Liver (tissue), 3 donors: Measurements from ENCODE around the gene SYT2.

ENCODE experiments used
- FOXA2 ChIP-seq: IDR thresholded peaks from 2 replicates; pipeline ENCODE4 v1.6.1; 2016; ENCODE audit warnings: antibody characterized with exemption
- GABPA ChIP-seq, 2 donors: IDR thresholded peaks in 1 of 2; conservative IDR thresholded peaks in 1 of 2; 2 replicates each; pipeline ENCODE4 v1.6.1; 2016; ENCODE audit warnings: antibody characterized with exemption in 2 of 2, mild to moderate bottlenecking in 1 of 2, moderate library complexity in 1 of 2
- RAD21 ChIP-seq, 2 donors: IDR thresholded peaks; 2 replicates each; pipeline ENCODE4 v1.6.1; 2016; ENCODE audit warnings: antibody characterized with exemption in 2 of 2, mild to moderate bottlenecking in 2 of 2
- RXRA ChIP-seq, 2 donors: IDR thresholded peaks; 2 replicates each; pipeline ENCODE4 v1.6.1; 2017 to 2018; ENCODE audit warnings: antibody characterized with exemption in 2 of 2, mild to moderate bottlenecking in 1 of 2
- SP1 ChIP-seq: IDR thresholded peaks from 2 replicates; pipeline ENCODE4 v1.6.1; 2018; ENCODE audit warnings: antibody characterized with exemption, mild to moderate bottlenecking
- TAF1 ChIP-seq: conservative IDR thresholded peaks from 2 replicates; pipeline ENCODE4 v1.6.1; 2016; ENCODE audit warnings: antibody characterized with exemption, mild to moderate bottlenecking
- YY1 ChIP-seq: IDR thresholded peaks from 2 replicates; pipeline ENCODE4 v1.6.1; 2016; ENCODE audit warnings: antibody characterized with exemption, mild to moderate bottlenecking
- TF ChIP-seq, protein P1 (sequence below): fragments of 150-350 bp; IDR thresholded peaks from 2 replicates; pipeline ENCODE4 v1.5.1; 2017; ENCODE audit warnings: improper control_type of control experiment, low read depth, low read length; ENCODE audit not compliant: missing input control
- TF ChIP-seq, protein P2 (sequence below): IDR thresholded peaks from 2 replicates; pipeline ENCODE4 v1.6.1; 2016; ENCODE audit warnings: antibody characterized with exemption
- TF ChIP-seq, protein P3 (sequence below): IDR thresholded peaks from 2 replicates; pipeline ENCODE4 v1.6.1; 2016; ENCODE audit warnings: antibody characterized with exemption
- TF ChIP-seq, protein P4 (sequence below): IDR thresholded peaks from 2 replicates; pipeline ENCODE4 v1.6.1; 2016; ENCODE audit warnings: antibody characterized with exemption
- donor health status: healthy.
- donor health status: healthy.

DNA sequence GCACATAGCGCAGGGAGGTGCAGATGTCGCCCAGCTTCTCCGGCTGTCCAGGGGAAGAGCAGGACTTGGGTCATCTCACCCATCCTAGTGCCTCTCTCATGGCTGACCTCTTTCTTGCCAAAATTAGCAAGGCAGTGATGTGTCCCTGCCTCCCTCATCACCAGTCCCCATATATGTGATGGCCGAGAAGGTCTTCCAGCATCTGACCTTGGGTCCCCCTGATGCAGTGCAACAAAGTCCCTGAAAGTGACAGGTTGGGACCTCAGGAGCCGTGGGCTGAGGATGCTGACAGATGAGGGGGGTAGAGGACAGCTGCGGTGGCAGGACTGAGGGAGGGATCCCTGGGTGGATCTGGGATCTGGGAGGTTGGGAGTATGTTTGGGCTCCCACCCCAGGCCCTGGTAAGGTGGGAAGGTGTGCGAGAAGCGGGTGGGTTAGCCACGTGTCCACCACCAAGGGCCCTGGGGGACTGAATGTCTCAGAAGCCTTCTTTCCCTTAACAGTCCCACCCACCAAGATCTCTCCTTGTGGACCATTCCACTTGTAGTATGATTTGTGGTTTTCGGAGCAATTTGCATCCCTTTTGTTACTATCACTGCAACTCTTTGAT, 109.7 kb downstream of the SYT2 start:
- TF ChIP-seq, protein P1, sequence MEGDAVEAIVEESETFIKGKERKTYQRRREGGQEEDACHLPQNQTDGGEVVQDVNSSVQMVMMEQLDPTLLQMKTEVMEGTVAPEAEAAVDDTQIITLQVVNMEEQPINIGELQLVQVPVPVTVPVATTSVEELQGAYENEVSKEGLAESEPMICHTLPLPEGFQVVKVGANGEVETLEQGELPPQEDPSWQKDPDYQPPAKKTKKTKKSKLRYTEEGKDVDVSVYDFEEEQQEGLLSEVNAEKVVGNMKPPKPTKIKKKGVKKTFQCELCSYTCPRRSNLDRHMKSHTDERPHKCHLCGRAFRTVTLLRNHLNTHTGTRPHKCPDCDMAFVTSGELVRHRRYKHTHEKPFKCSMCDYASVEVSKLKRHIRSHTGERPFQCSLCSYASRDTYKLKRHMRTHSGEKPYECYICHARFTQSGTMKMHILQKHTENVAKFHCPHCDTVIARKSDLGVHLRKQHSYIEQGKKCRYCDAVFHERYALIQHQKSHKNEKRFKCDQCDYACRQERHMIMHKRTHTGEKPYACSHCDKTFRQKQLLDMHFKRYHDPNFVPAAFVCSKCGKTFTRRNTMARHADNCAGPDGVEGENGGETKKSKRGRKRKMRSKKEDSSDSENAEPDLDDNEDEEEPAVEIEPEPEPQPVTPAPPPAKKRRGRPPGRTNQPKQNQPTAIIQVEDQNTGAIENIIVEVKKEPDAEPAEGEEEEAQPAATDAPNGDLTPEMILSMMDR = no peak
- TF ChIP-seq SP1 (no peak), YY1 (no peak), RXRA (IDR thresholded peaks at IDR 0.05) (no peak), RAD21 (IDR thresholded peaks at IDR 0.05) (no peak), GABPA (IDR thresholded peaks at IDR 0.05 in 1 of 2, conservative IDR thresholded peaks at IDR 0.05 in 1 of 2) (no peak), TAF1 (no peak), FOXA2 (no peak)
- TF ChIP-seq, protein P2, sequence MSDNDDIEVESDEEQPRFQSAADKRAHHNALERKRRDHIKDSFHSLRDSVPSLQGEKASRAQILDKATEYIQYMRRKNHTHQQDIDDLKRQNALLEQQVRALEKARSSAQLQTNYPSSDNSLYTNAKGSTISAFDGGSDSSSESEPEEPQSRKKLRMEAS = no peak
- TF ChIP-seq, protein P3, sequence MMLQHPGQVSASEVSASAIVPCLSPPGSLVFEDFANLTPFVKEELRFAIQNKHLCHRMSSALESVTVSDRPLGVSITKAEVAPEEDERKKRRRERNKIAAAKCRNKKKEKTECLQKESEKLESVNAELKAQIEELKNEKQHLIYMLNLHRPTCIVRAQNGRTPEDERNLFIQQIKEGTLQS = no peak
- TF ChIP-seq, protein P4, sequence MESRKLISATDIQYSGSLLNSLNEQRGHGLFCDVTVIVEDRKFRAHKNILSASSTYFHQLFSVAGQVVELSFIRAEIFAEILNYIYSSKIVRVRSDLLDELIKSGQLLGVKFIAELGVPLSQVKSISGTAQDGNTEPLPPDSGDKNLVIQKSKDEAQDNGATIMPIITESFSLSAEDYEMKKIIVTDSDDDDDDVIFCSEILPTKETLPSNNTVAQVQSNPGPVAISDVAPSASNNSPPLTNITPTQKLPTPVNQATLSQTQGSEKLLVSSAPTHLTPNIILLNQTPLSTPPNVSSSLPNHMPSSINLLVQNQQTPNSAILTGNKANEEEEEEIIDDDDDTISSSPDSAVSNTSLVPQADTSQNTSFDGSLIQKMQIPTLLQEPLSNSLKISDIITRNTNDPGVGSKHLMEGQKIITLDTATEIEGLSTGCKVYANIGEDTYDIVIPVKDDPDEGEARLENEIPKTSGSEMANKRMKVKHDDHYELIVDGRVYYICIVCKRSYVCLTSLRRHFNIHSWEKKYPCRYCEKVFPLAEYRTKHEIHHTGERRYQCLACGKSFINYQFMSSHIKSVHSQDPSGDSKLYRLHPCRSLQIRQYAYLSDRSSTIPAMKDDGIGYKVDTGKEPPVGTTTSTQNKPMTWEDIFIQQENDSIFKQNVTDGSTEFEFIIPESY = no peak
